GM12801 (cell line): ENCODE measurements around the gene LTB4R2.

Source experiments
- CTCF ChIP-seq: IDR thresholded peaks from one replicate; pipeline ENCODE4 v1.5.1; 2011; ENCODE audit warnings: control low read depth; ENCODE audit not compliant: insufficient read length; ENCODE audit errors: extremely low read depth

The LTB4R2 gene

GRCh38 chr14:24307575-24308341, 2.2 kb upstream of the LTB4R2 start, which contains the start of gene CIDEB:
CIDEB (minus strand) TSS chr14:24307977; CDS start chr14:24307858, 119 bp downstream.
- no peak for TF ChIP-seq CTCF

GRCh38 chr14:24308342-24309124, 1.4 kb upstream of the LTB4R2 start:
- TF ChIP-seq CTCF = no peak

GRCh38 chr14:24310265-24310645, 315 bp downstream of the LTB4R2 start:
- TF ChIP-seq CTCF = no peak

GRCh38 chr14:24310646-24311604, 985 bp downstream of the LTB4R2 start, which contains the start of gene LTB4R:
LTB4R (plus strand) TSS chr14:24311502; CDS start chr14:24315652, 4,150 bp downstream.
- no peak for TF ChIP-seq CTCF

GRCh38 chr14:24311837-24312615, 2.1 kb downstream of the LTB4R2 start:
- TF ChIP-seq CTCF = no peak

- TF ChIP-seq CTCF = no peak
Measured at GRCh38 chr14:24312736-24313507, 3.0 kb downstream of the LTB4R2 start.
